CD14-positive monocyte (primary cell): ENCODE results near the gene PNISR. TPM values are rescaled to one million over a fixed set of nuclear protein-coding genes. Genes with fewer than 3 reads are reported as not detected.
A peak's percentile ranks its signal among the peaks of the same experiment; 100 is the strongest.

ENCODE experiments used
- DNase-seq, 3 donors: peaks; one replicate each; pipeline ENCODE4 v3.0.0-alpha.2; 2011 to 2022
- H2AFZ ChIP-seq: 2 replicates; pipeline ENCODE4 v1.6.0; 2012; ENCODE audit warnings: mild to moderate bottlenecking, low read depth, low read length, inconsistent platforms; ENCODE audit not compliant: insufficient read depth, poor library complexity, severe bottlenecking
- H3K27ac ChIP-seq, 2 donors: 1 replicate in 1 of 2; 2 replicates in 1 of 2; pipeline ENCODE4 v1.5.1; 2012 to 2013; ENCODE audit warnings: low read length in 2 of 2, control low read depth in 1 of 2, inconsistent platforms in 1 of 2, low read depth in 1 of 2, mild to moderate bottlenecking in 1 of 2
- H3K27me3 ChIP-seq, 2 donors: one replicate each; pipeline versions ENCODE4 v1.6.0 to v1.6.1; 2011 to 2013; ENCODE audit warnings: low read length in 2 of 2; ENCODE audit not compliant: control insufficient read depth in 2 of 2, insufficient read depth in 2 of 2
- H3K36me3 ChIP-seq, 2 donors: replicated peaks in 1 of 2; 1 replicate in 1 of 2; 2 replicates in 1 of 2; pipeline versions ENCODE4 v1.5.1 to v1.6.1; 2012 to 2013; ENCODE audit warnings: low read length in 2 of 2, control low read depth in 1 of 2, inconsistent platforms in 1 of 2, mild to moderate bottlenecking in 1 of 2; ENCODE audit not compliant: insufficient read depth in 2 of 2, control insufficient read depth in 1 of 2
- H3K4me1 ChIP-seq, 2 donors: 1 replicate in 1 of 2; 2 replicates in 1 of 2; pipeline versions ENCODE4 v1.5.1 to v1.6.1; 2012 to 2013; ENCODE audit warnings: low read length in 2 of 2, control low read depth in 1 of 2, inconsistent platforms in 1 of 2, mild to moderate bottlenecking in 1 of 2, moderate library complexity in 1 of 2; ENCODE audit not compliant: insufficient read depth in 2 of 2, control insufficient read depth in 1 of 2
- H3K4me2 ChIP-seq: replicated peaks from 2 replicates; pipeline ENCODE3; 2012; ENCODE audit warnings: low read length, moderate library complexity, mild to moderate bottlenecking; ENCODE audit not compliant: poor library complexity, severe bottlenecking; ENCODE audit errors: extremely low read depth
- H3K4me3 ChIP-seq, 3 experiments: fragments of 200-600 bp in 1 of 3; sonication (generic) in 1 of 3; replicated peaks in 1 of 3; 1 replicate in 2 of 3; 2 replicates in 1 of 3; pipeline ENCODE4 v1.5.1; 2011 to 2013; ENCODE audit warnings: low read length in 3 of 3, mild to moderate bottlenecking in 3 of 3, control low read depth in 2 of 3, low read depth in 2 of 3, inconsistent platforms in 1 of 3, moderate library complexity in 1 of 3
- H3K79me2 ChIP-seq: 2 replicates; pipeline ENCODE4 v1.6.0; 2012; ENCODE audit warnings: mild to moderate bottlenecking, control low read depth, inconsistent platforms, low read length, moderate library complexity; ENCODE audit not compliant: insufficient read depth
- H3K9ac ChIP-seq: 2 replicates; pipeline ENCODE4 v1.6.0; 2017; ENCODE audit warnings: low read length, mild to moderate bottlenecking; ENCODE audit not compliant: insufficient read depth, poor library complexity, severe bottlenecking
- H3K9me3 ChIP-seq, 2 donors: replicated peaks in 1 of 2; 1 replicate in 1 of 2; 2 replicates in 1 of 2; pipeline versions ENCODE4 v1.5.1 to v1.6.1; 2012 to 2013; ENCODE audit warnings: low read length in 2 of 2, control low read depth in 1 of 2; ENCODE audit not compliant: control insufficient read depth in 1 of 2, insufficient read depth in 1 of 2
- H4K20me1 ChIP-seq: 2 replicates; pipeline ENCODE4 v1.6.0; 2012; ENCODE audit warnings: mild to moderate bottlenecking, low read length, control low read depth, moderate library complexity; ENCODE audit not compliant: insufficient read depth
- H3K27ac Mint-ChIP-seq, 7 donors: one replicate each; pipeline ENCODE4 v1.8.0; 2020; ENCODE audit warnings: mild to moderate bottlenecking in 7 of 7, mixed read lengths in 7 of 7, moderate library complexity in 6 of 7, inconsistent platforms in 2 of 7
- H3K27me3 Mint-ChIP-seq, 3 donors: one replicate each; pipeline ENCODE4 v1.8.0; 2021 to 2022; ENCODE audit warnings: low read depth in 3 of 3, mild to moderate bottlenecking in 3 of 3, mixed read lengths in 3 of 3, moderate library complexity in 3 of 3, inconsistent platforms in 1 of 3
- H3K36me3 Mint-ChIP-seq, 2 donors: one replicate each; pipeline ENCODE4 v1.8.0; 2020; ENCODE audit warnings: mixed read lengths in 2 of 2, inconsistent platforms in 1 of 2, mild to moderate bottlenecking in 1 of 2
- H3K4me1 Mint-ChIP-seq: one replicate; pipeline ENCODE4 v1.8.0; 2020; ENCODE audit warnings: mild to moderate bottlenecking, mixed read lengths
- H3K4me3 Mint-ChIP-seq, 2 donors: one replicate each; pipeline ENCODE4 v1.8.0; 2020; ENCODE audit warnings: mild to moderate bottlenecking in 2 of 2, mixed read lengths in 2 of 2, moderate library complexity in 1 of 2
- H3K9me3 Mint-ChIP-seq, 7 donors: one replicate each; pipeline ENCODE4 v1.8.0; 2020 to 2022; ENCODE audit warnings: mixed read lengths in 7 of 7, mild to moderate bottlenecking in 6 of 7, moderate library complexity in 6 of 7, inconsistent platforms in 2 of 7
- WGBS: methylation state at CpG from one replicate; pipeline ENCODE4 v1.1.5; 2013; ENCODE audit warnings: missing lambda C conversion rate; ENCODE audit not compliant: insufficient coverage; 5-methylcytosine and 5-hydroxymethylcytosine counted together
- intact Hi-C, 2 donors: fragments of 100-400 bp; cut with micrococcal nuclease; formaldehyde crosslinking; loops; one replicate each; pipeline versions ENCODE4 v1.15.0 to v1.15.1; 2023
- polyA plus RNA-seq, 3 donors: library from polyadenylated mRNA; depleted of rRNA in 1 of 3; unstranded in 2 of 3; stranded (reverse) in 1 of 3; fragments of 300-500 nt in 2 of 3; fragments of >200 nt in 1 of 3; fragmentation: Illumina TruSeq in 2 of 3; gene quantifications; 1 replicate in 2 of 3; 2 replicates in 1 of 3; pipeline ENCODE4 v1.2.3, GENCODE V29; 2012 to 2021
- TF ChIP-seq, protein P1 (sequence below): fragments of 200-600 bp; IDR thresholded peaks from one replicate; pipeline ENCODE4 v1.8.0; 2022; ENCODE audit warnings: antibody characterized with exemption, mild to moderate bottlenecking

The PNISR gene
- polyA plus RNA-seq, 3 donors: 28.9 to 75.4 (median 33.9) TPM

DNA sequence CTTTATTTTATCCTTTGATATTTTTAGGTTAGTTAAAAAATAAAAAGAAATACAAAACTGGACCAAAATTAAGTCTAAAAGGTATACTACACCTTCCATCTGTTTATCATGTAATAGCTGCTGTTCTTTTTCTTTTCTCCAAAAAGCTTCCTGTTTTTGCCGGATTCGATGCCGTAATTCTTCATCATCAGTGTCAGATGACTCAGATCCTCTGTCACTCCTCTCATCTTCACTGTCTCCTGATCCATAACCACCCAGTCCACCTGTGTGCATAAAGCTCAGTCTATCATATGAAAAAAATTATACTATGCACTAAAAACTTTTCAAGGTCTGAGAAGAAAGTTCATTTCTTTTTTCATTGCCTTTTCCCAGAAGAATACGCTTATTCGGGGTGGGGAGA is 22.7 kb downstream of the PNISR start:
- Histone ChIP-seq H3K9ac (no peak overlapping the region), H3K4me2 (no peak overlapping the region), H3K79me2 (no peaks in the 10 kb centered on the region), H3K4me3 (no peak overlapping the region), H3K27me3 (no peaks in the 10 kb centered on the region), H3K36me3 (peaks cover 83 to 100% of the 10 kb centered on the region in 2 donors), H4K20me1 (peaks cover 6% of the 10 kb centered on the region), H3K9me3 (no peaks in the 10 kb centered on the region), H3K4me1 (no peaks in the 10 kb centered on the region), H3K27ac (peak overlapping the region in 1 of 2 donors; percentile 32), H2AFZ (no peak overlapping the region)
- TF ChIP-seq, protein P1, sequence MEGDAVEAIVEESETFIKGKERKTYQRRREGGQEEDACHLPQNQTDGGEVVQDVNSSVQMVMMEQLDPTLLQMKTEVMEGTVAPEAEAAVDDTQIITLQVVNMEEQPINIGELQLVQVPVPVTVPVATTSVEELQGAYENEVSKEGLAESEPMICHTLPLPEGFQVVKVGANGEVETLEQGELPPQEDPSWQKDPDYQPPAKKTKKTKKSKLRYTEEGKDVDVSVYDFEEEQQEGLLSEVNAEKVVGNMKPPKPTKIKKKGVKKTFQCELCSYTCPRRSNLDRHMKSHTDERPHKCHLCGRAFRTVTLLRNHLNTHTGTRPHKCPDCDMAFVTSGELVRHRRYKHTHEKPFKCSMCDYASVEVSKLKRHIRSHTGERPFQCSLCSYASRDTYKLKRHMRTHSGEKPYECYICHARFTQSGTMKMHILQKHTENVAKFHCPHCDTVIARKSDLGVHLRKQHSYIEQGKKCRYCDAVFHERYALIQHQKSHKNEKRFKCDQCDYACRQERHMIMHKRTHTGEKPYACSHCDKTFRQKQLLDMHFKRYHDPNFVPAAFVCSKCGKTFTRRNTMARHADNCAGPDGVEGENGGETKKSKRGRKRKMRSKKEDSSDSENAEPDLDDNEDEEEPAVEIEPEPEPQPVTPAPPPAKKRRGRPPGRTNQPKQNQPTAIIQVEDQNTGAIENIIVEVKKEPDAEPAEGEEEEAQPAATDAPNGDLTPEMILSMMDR: no peak
- Mint-ChIP-seq H3K4me1 (peaks cover 4% of the 10 kb centered on the region), H3K27me3 (no peaks in the 10 kb centered on the region), H3K27ac (peak overlapping the region in 5 of 7 donors; percentile 1 to 61 (median 45)), H3K4me3 (no peak overlapping the region), H3K36me3 (peaks cover 63 to 90% of the 10 kb centered on the region in 2 donors), H3K9me3 (no peaks in the 10 kb centered on the region)
- DNase-seq: peak; percentile 23 to 65 (median 41)
- WGBS: 4% methylated on average over 3 of the region's 5 CpGs
- intact Hi-C loops: no loop called here

DNA sequence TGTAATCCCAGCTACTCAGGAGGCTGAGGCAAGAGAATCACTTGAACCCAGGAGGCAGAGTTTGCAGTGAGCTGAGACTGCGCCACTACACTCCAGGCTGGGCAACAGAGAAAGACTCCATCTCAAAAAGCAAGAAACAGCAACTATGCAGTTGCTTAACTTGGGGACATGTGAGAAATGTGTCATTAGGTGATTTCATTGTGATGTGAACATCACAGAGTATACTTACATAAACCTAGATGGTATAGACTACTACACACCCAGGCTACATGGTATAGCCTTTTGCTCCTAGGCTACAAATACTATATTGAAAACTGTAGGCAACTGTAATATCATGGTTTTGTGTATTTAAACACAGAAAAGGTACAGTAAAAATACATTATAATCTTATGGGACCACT is 27.8 kb downstream of the PNISR start:
- no peak overlapping the region for H2AFZ ChIP-seq
- no peaks in the 10 kb centered on the region for H3K27me3 ChIP-seq
- DNase-seq: peak in 1 of 3 donors; percentile 8
- peaks cover 32 to 49% of the 10 kb centered on the region in 2 donors for H3K36me3 Mint-ChIP-seq
- H4K20me1 ChIP-seq: no peaks in the 10 kb centered on the region
- H3K4me1 Mint-ChIP-seq: peaks cover 11% of the 10 kb centered on the region
- H3K4me3 Mint-ChIP-seq: no peak overlapping the region
- intact Hi-C loops: no loop called here
- TF ChIP-seq, protein P1: no peak
- peaks cover 8 to 15% of the 10 kb centered on the region in 2 donors for H3K4me1 ChIP-seq
- no peak overlapping the region for H3K4me3 ChIP-seq
- H3K27ac ChIP-seq: no peak overlapping the region
- peak overlapping the region in 1 of 7 donors; percentile 32 for H3K27ac Mint-ChIP-seq
- H3K4me2 ChIP-seq: no peak overlapping the region
- H3K79me2 ChIP-seq: no peaks in the 10 kb centered on the region
- H3K9me3 ChIP-seq: no peaks in the 10 kb centered on the region
- H3K9ac ChIP-seq: no peak overlapping the region
- no CpG with 5 or more reads among the region's 1 CpG for WGBS
- H3K36me3 ChIP-seq: peaks cover 33 to 58% of the 10 kb centered on the region in 2 donors
- H3K27me3 Mint-ChIP-seq: peaks cover 0 to 1% (median 0%) of the 10 kb centered on the region in 3 donors
- H3K9me3 Mint-ChIP-seq: no peaks in the 10 kb centered on the region
